Gastroesophageal sphincter (tissue), 4 donors: Measurements from ENCODE around the gene CHMP5. TPM values are rescaled to one million over a fixed set of nuclear protein-coding genes. Genes with fewer than 3 reads are reported as not detected.

Experiments used
- ATAC-seq: fragments of 150-250 bp; one replicate; pipeline ENCODE4 v1.9.1; 2016; ENCODE audit warnings: mild to moderate bottlenecking, moderate library complexity
- H3K27ac ChIP-seq, 4 donors: fragments of 200-600 bp; sonication (generic) in 3 of 4; 1 replicate in 3 of 4; 2 replicates in 1 of 4; pipeline ENCODE4 v1.5.1; 2016 to 2019
- H3K27me3 ChIP-seq: fragments of 200-600 bp; sonication (generic); one replicate; pipeline ENCODE4 v1.5.1; 2019
- H3K36me3 ChIP-seq, 2 donors: fragments of 200-600 bp; sonication (generic); one replicate each; pipeline ENCODE4 v1.5.1; 2019; ENCODE audit warnings: control low read depth in 1 of 2
- H3K4me1 ChIP-seq, 3 donors: fragments of 200-600 bp; sonication (generic); 1 replicate in 2 of 3; 2 replicates in 1 of 3; pipeline ENCODE4 v1.5.1; 2016 to 2019; ENCODE audit warnings: control low read depth in 2 of 3
- H3K4me3 ChIP-seq, 2 donors: fragments of 200-600 bp; sonication (generic); one replicate each; pipeline ENCODE4 v1.5.1; 2019; ENCODE audit warnings: mild to moderate bottlenecking in 1 of 2, moderate library complexity in 1 of 2
- H3K9me3 ChIP-seq, 3 donors: fragments of 200-600 bp; sonication (generic); one replicate each; pipeline ENCODE4 v1.5.1; 2017 to 2019; ENCODE audit warnings: control low read depth in 2 of 3
- EP300 ChIP-seq: sonication (generic); formaldehyde crosslinking; IDR thresholded peaks from one replicate; pipeline ENCODE4 v1.6.1; 2017; ENCODE audit warnings: antibody characterized with exemption, mild to moderate bottlenecking
- POLR2A ChIP-seq, 2 donors: fragments of 450-650 bp; IDR thresholded peaks; one replicate each; pipeline ENCODE4 v1.6.1; 2017; ENCODE audit warnings: antibody characterized with exemption in 2 of 2, mild to moderate bottlenecking in 2 of 2, moderate library complexity in 1 of 2
- POLR2AphosphoS5 ChIP-seq: sonication (generic); formaldehyde crosslinking; IDR thresholded peaks from one replicate; pipeline ENCODE4 v1.6.1; 2017; ENCODE audit warnings: antibody characterized with exemption
- WGBS, 2 donors: methylation state at CpG; one replicate each; pipeline ENCODE4 v1.1.5; 2018; ENCODE audit warnings: low coverage in 1 of 2; 5-methylcytosine and 5-hydroxymethylcytosine counted together
- total RNA-seq, 4 donors: library from RNA; depleted of rRNA; stranded (reverse); fragments of >200 nt; gene quantifications; one replicate each; pipeline ENCODE4 v1.1.0, GENCODE V29; 2016
- TF ChIP-seq, protein P1 (sequence below), 4 experiments: fragments of 200-600 bp in 2 of 4; fragments of 450-650 bp in 2 of 4; sonication (generic) in 1 of 4; IDR thresholded peaks; one replicate each; pipeline ENCODE4 v1.5.1; 2017 to 2019; ENCODE audit warnings: antibody characterized with exemption in 4 of 4, mild to moderate bottlenecking in 2 of 4, moderate library complexity in 2 of 4

The CHMP5 gene
- total RNA-seq, 4 donors from 2014 or later, result 45.6 to 89.0 (median 59.3) TPM

GRCh38 chr9:33255014-33255413, 9.8 kb upstream of the CHMP5 start:
- H3K4me1 ChIP-seq, result no peaks in the 10 kb centered on the region
- no peaks in the 10 kb centered on the region for H3K27me3 ChIP-seq
- H3K9me3 ChIP-seq, result no peaks in the 10 kb centered on the region
- TF ChIP-seq EP300 (no peak), POLR2AphosphoS5 (no peak), POLR2A (IDR thresholded peaks at IDR 0.05) (no peak)
- TF ChIP-seq, protein P1, sequence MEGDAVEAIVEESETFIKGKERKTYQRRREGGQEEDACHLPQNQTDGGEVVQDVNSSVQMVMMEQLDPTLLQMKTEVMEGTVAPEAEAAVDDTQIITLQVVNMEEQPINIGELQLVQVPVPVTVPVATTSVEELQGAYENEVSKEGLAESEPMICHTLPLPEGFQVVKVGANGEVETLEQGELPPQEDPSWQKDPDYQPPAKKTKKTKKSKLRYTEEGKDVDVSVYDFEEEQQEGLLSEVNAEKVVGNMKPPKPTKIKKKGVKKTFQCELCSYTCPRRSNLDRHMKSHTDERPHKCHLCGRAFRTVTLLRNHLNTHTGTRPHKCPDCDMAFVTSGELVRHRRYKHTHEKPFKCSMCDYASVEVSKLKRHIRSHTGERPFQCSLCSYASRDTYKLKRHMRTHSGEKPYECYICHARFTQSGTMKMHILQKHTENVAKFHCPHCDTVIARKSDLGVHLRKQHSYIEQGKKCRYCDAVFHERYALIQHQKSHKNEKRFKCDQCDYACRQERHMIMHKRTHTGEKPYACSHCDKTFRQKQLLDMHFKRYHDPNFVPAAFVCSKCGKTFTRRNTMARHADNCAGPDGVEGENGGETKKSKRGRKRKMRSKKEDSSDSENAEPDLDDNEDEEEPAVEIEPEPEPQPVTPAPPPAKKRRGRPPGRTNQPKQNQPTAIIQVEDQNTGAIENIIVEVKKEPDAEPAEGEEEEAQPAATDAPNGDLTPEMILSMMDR (IDR thresholded peaks at IDR 0.05), result no peak
- ATAC-seq, result no peak
- WGBS, 2 donors, result 88 to 96% methylated on average over 4 to 7 of the region's 8 CpGs
- H3K36me3 ChIP-seq, result peaks cover 9 to 98% of the 10 kb centered on the region in 2 donors
- H3K27ac ChIP-seq, result no peak overlapping the region
- no peak overlapping the region for H3K4me3 ChIP-seq

DNA sequence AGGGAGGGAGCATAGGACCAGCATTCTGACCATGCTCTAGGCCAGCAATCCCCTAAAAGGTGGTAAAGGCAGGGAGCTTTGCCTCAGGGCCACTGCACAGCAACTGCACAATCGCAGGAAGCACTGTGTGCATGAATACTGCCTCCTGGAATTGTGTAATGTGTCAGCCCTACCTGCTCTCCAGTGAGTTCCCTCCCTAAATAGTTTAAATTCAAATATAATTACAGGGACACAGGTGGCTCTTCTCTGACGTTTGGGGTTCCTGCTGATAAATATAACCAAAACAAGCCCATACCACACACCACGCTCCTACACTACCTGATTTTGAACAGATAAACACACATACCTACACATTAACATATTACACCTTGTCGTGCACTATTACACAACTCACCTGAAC, 9.4 kb upstream of the CHMP5 start:
- H3K36me3 ChIP-seq, result peaks cover 9 to 99% of the 10 kb centered on the region in 2 donors
- WGBS, 2 donors, result 80 to 94% methylated on average over 2 to 4 of the region's 4 CpGs
- TF ChIP-seq EP300 (no peak), POLR2AphosphoS5 (no peak), POLR2A (IDR thresholded peaks at IDR 0.05) (no peak)
- TF ChIP-seq, protein P1 (IDR thresholded peaks at IDR 0.05), result no peak

DNA sequence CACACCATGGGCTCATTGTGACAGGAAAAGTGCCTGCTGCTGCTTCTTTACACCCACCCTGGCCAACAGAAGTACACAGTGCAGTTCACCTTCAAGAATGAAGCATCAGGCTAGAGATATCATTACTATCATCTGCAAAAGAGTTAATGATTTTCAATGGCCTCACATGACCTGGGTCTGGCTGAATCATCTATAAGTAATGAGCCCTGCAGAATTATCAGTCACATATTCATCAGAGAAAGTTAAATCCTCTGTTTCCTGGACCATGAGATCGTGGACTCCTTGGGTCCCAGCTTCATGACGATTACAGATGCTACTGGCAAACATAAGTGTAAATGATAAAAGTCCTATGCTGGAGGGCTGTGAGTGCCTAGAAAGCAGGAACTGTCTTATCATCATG, 8.6 kb upstream of the CHMP5 start:
- Histone ChIP-seq H3K27ac (no peak overlapping the region), H3K4me3 (no peak overlapping the region), H3K27me3 (no peaks in the 10 kb centered on the region), H3K36me3 (peaks cover 9 to 99% of the 10 kb centered on the region in 2 donors), H3K4me1 (no peaks in the 10 kb centered on the region), H3K9me3 (no peaks in the 10 kb centered on the region)
- no peak for ATAC-seq
- 73 to 88% methylated on average over 2 of the region's 2 CpGs for WGBS, 2 donors
- no peak for TF ChIP-seq EP300
- TF ChIP-seq POLR2AphosphoS5, result no peak
- TF ChIP-seq, protein P1 (IDR thresholded peaks at IDR 0.05), result no peak
- no peak for TF ChIP-seq POLR2A (IDR thresholded peaks at IDR 0.05)

More for the DNA sequence above, 9.4 kb upstream of the CHMP5 start:
- Histone ChIP-seq H3K27me3 (no peaks in the 10 kb centered on the region), H3K27ac (no peak overlapping the region), H3K4me3 (no peak overlapping the region), H3K9me3 (no peaks in the 10 kb centered on the region), H3K4me1 (no peaks in the 10 kb centered on the region)
- no peak for ATAC-seq

DNA sequence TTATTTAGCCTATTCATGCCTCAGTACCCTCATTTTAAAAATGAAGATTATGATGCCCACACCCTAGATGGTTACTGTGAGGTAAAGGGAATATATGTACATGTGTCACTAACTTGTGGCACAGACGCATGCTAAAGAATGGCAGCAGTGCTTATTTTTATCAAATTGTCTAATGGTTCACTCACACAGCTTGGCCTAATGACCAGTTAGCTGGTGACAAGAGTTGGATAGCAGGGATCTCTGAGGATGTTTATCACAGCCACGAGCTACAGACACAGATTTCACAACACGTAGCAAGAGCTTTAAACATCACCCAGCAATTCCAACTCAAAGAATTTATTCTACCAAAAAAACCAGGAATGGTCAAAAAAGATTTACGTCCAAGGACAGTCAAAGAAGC, 7.6 kb upstream of the CHMP5 start:
- 86 to 91% methylated on average over 4 of the region's 4 CpGs for WGBS, 2 donors
- H3K4me1 ChIP-seq, result peaks cover 0 to 8% (median 0%) of the 10 kb centered on the region in 3 donors
- H3K27me3 ChIP-seq, result no peaks in the 10 kb centered on the region
- H3K4me3 ChIP-seq, result no peak overlapping the region
- no peak overlapping the region for H3K27ac ChIP-seq
- TF ChIP-seq EP300 (no peak), POLR2A (IDR thresholded peaks at IDR 0.05) (no peak), POLR2AphosphoS5 (no peak)
- TF ChIP-seq, protein P1 (IDR thresholded peaks at IDR 0.05), result no peak
- H3K9me3 ChIP-seq, result no peaks in the 10 kb centered on the region
- no peak for ATAC-seq
- peaks cover 9 to 100% of the 10 kb centered on the region in 2 donors for H3K36me3 ChIP-seq

- Histone ChIP-seq H3K27me3 (no peaks in the 10 kb centered on the region), H3K36me3 (peaks cover 9 to 72% of the 10 kb centered on the region in 2 donors), H3K9me3 (no peaks in the 10 kb centered on the region), H3K27ac (no peak overlapping the region), H3K4me1 (peaks cover under 1 to 24% (median 7%) of the 10 kb centered on the region in 3 donors), H3K4me3 (no peak overlapping the region)
- TF ChIP-seq POLR2A (IDR thresholded peaks at IDR 0.05), result no peak
- no peak for TF ChIP-seq POLR2AphosphoS5
- TF ChIP-seq EP300, result no peak
- TF ChIP-seq, protein P1 (IDR thresholded peaks at IDR 0.05), result no peak
- WGBS, 2 donors, result 70 to 80% methylated on average over 1 of the region's 1 CpG
- ATAC-seq, result no peak
Observed at GRCh38 chr9:33260372-33260771, 4.5 kb upstream of the CHMP5 start.
